HuH-7 (cell line): ENCODE results near the gene FBXL20.
"Not testable (repeated sequence)": the region's sequence is repeated elsewhere in the genome, so short reads cannot be mapped to it uniquely, and the experiment has no call there.

ENCODE experiments used
- DNase-seq: peaks from one replicate; pipeline ENCODE4 v3.0.0; 2011; ENCODE audit warnings: low spot score

FBXL20 gene

GRCh38 chr17:39380144-39380543, 21.3 kb downstream of the FBXL20 start:
- no peak for DNase-seq

- DNase-seq = no peak
These were observed 25.0 kb downstream of the FBXL20 start for GRCh38 chr17:39376434-39376833.

GRCh38 chr17:39367805-39368204, 33.6 kb downstream of the FBXL20 start:
- not testable (repeated sequence) for DNase-seq

- DNase-seq = no peak
These were observed 35.6 kb downstream of the FBXL20 start for GRCh38 chr17:39365872-39366271.

- DNase-seq = no peak
These were observed 36.2 kb downstream of the FBXL20 start for GRCh38 chr17:39365242-39365641.

- DNase-seq = no peak
These were observed 37.0 kb downstream of the FBXL20 start for GRCh38 chr17:39364236-39365025.

- no peak for DNase-seq
These were observed 40.4 kb downstream of the FBXL20 start for GRCh38 chr17:39361064-39361463.

GRCh38 chr17:39360537-39360936, 40.9 kb downstream of the FBXL20 start:
- DNase-seq = no peak

GRCh38 chr17:39359994-39360393, 41.4 kb downstream of the FBXL20 start:
- DNase-seq = no peak

- no peak for DNase-seq
These were observed 43.4 kb downstream of the FBXL20 start for GRCh38 chr17:39357986-39358385.

- no peak for DNase-seq
These were observed 43.9 kb downstream of the FBXL20 start for GRCh38 chr17:39357488-39357887.

GRCh38 chr17:39352986-39353385, 48.4 kb downstream of the FBXL20 start:
- no peak for DNase-seq

- DNase-seq = no peak
These were observed 48.9 kb downstream of the FBXL20 start for GRCh38 chr17:39352511-39352910.

GRCh38 chr17:39351508-39351907, 49.9 kb downstream of the FBXL20 start:
- no peak for DNase-seq

- no peak for DNase-seq
These were observed 52.2 kb downstream of the FBXL20 start for GRCh38 chr17:39349246-39349645.

GRCh38 chr17:39346863-39347262, 54.6 kb downstream of the FBXL20 start:
- not testable (repeated sequence) for DNase-seq

GRCh38 chr17:39341541-39341940, 59.9 kb downstream of the FBXL20 start:
- DNase-seq = no peak

- DNase-seq = no peak
These were observed 60.7 kb downstream of the FBXL20 start for GRCh38 chr17:39340731-39341130.

GRCh38 chr17:39339272-39339671, 62.2 kb downstream of the FBXL20 start:
- no peak for DNase-seq

GRCh38 chr17:39337649-39338048, 63.8 kb downstream of the FBXL20 start:
- DNase-seq = not testable (repeated sequence)

- DNase-seq = no peak
These were observed 65.7 kb downstream of the FBXL20 start for GRCh38 chr17:39335704-39336223.

GRCh38 chr17:39334008-39334744, 67.2 kb downstream of the FBXL20 start:
- not testable (repeated sequence) for DNase-seq

GRCh38 chr17:39332092-39332491, 69.3 kb downstream of the FBXL20 start:
- no peak for DNase-seq
